Thyroid gland (tissue), 4 donors: ENCODE data around the gene ALDH9A1. TPM values are rescaled to one million over a fixed set of nuclear protein-coding genes. Genes with fewer than 3 reads are reported as not detected.
A peak's percentile ranks its signal among the peaks of the same experiment; 100 is the strongest.
"Not testable (repeated sequence)": the region's sequence is repeated elsewhere in the genome, so short reads cannot be mapped to it uniquely, and the experiment has no call there.

Experiments
- DNase-seq, 2 donors: peaks; one replicate each; pipeline ENCODE4 v3.0.0-alpha.2; 2019
- H3K27ac ChIP-seq, 3 donors: fragments of 200-600 bp; sonication (generic); 1 replicate in 2 of 3; 2 replicates in 1 of 3; pipeline ENCODE4 v1.5.1; 2016 to 2019; ENCODE audit warnings: mild to moderate bottlenecking in 1 of 3, moderate library complexity in 1 of 3
- H3K27me3 ChIP-seq: fragments of 200-600 bp; sonication (generic); one replicate; pipeline ENCODE4 v1.5.1; 2019
- H3K36me3 ChIP-seq, 2 donors: fragments of 200-600 bp; sonication (generic); one replicate each; pipeline ENCODE4 v1.5.1; 2016 to 2019
- H3K4me1 ChIP-seq, 2 donors: fragments of 200-600 bp; sonication (generic); one replicate each; pipeline ENCODE4 v1.5.1; 2017 to 2019
- H3K4me3 ChIP-seq, 3 donors: fragments of 200-600 bp; sonication (generic); replicated peaks in 1 of 3; 1 replicate in 2 of 3; 2 replicates in 1 of 3; pipeline ENCODE4 v1.5.1; 2016; ENCODE audit warnings: mild to moderate bottlenecking in 1 of 3
- H3K9me3 ChIP-seq: fragments of 200-600 bp; sonication (generic); one replicate; pipeline ENCODE4 v1.5.1; 2017
- POLR2A ChIP-seq, 2 donors: fragments of 450-650 bp; IDR thresholded peaks; one replicate each; pipeline ENCODE4 v1.6.1; 2017; ENCODE audit warnings: antibody characterized with exemption in 2 of 2, mild to moderate bottlenecking in 2 of 2, moderate library complexity in 1 of 2
- WGBS, 2 donors: methylation state at CpG; one replicate each; pipeline ENCODE4 v1.1.5; 2017; 5-methylcytosine and 5-hydroxymethylcytosine counted together
- intact Hi-C: fragments of 100-400 bp; cut with DNase I; formaldehyde crosslinking; loops from one replicate; pipeline ENCODE4 v1.15.1; 2023
- total RNA-seq, 4 donors: library from RNA; depleted of rRNA; stranded (reverse); fragments of >200 nt; gene quantifications; one replicate each; pipeline ENCODE4 v1.2.3, GENCODE V29; 2016
- TF ChIP-seq, protein P1 (sequence below), 6 experiments: fragments of 200-600 bp in 3 of 6; fragments of 450-650 bp in 3 of 6; sonication (generic) in 3 of 6; IDR thresholded peaks; one replicate each; pipeline ENCODE4 v1.5.1; 2016 to 2019; ENCODE audit warnings: antibody characterized with exemption in 6 of 6, mild to moderate bottlenecking in 2 of 6, inconsistent platforms in 1 of 6, moderate library complexity in 1 of 6

Gene ALDH9A1
- total RNA-seq, 4 donors from 2014 or later = 99.7 to 348 (median 192) TPM

DNA sequence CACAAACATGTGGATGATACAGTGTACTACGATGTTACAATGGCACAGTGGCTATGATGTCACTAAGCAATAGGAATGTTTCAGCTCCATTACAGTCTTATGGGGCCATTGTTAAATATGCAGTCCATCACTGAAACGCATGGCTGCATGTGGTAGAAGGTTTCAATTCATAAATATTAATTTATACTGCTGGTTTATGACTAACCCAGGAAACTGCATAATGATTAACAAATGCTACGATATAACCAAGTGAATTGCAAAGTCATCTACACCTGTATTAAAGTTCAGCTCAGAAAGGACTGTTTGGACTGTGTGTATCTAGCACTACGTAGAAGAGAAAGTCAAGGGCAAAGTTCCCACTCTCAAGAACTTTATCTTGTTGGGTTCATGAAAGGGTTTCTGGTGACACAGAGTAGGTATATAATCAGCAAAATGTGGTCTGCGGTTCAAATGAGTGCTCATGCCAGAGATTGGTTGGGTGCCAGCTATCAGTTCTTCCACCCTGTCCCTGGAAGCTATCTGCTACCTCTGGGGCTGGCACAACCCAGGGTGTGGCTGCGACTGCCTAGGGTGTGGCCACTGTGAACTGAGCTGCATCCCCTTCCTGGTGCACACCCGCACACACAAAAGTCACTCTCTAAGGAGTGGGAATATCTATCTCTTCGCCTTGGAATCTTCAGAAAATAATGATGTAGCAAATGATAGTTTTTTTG, 52.6 kb downstream of the ALDH9A1 start:
- no peak overlapping the region for H3K4me3 ChIP-seq
- no peak for DNase-seq
- no peak overlapping the region for H3K27ac ChIP-seq
- intact Hi-C loops = no loop called here
- H3K9me3 ChIP-seq = no peaks in the 10 kb centered on the region
- H3K36me3 ChIP-seq = peaks cover 0 to 1% of the 10 kb centered on the region in 2 donors
- no peaks in the 10 kb centered on the region for H3K27me3 ChIP-seq
- no peak for TF ChIP-seq POLR2A (IDR thresholded peaks at IDR 0.05)
- TF ChIP-seq, protein P1, sequence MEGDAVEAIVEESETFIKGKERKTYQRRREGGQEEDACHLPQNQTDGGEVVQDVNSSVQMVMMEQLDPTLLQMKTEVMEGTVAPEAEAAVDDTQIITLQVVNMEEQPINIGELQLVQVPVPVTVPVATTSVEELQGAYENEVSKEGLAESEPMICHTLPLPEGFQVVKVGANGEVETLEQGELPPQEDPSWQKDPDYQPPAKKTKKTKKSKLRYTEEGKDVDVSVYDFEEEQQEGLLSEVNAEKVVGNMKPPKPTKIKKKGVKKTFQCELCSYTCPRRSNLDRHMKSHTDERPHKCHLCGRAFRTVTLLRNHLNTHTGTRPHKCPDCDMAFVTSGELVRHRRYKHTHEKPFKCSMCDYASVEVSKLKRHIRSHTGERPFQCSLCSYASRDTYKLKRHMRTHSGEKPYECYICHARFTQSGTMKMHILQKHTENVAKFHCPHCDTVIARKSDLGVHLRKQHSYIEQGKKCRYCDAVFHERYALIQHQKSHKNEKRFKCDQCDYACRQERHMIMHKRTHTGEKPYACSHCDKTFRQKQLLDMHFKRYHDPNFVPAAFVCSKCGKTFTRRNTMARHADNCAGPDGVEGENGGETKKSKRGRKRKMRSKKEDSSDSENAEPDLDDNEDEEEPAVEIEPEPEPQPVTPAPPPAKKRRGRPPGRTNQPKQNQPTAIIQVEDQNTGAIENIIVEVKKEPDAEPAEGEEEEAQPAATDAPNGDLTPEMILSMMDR (IDR thresholded peaks at IDR 0.05) = no peak
- 87 to 89% methylated on average over 8 of the region's 8 CpGs for WGBS, 2 donors
- peaks cover 25 to 46% of the 10 kb centered on the region in 2 donors for H3K4me1 ChIP-seq

DNA sequence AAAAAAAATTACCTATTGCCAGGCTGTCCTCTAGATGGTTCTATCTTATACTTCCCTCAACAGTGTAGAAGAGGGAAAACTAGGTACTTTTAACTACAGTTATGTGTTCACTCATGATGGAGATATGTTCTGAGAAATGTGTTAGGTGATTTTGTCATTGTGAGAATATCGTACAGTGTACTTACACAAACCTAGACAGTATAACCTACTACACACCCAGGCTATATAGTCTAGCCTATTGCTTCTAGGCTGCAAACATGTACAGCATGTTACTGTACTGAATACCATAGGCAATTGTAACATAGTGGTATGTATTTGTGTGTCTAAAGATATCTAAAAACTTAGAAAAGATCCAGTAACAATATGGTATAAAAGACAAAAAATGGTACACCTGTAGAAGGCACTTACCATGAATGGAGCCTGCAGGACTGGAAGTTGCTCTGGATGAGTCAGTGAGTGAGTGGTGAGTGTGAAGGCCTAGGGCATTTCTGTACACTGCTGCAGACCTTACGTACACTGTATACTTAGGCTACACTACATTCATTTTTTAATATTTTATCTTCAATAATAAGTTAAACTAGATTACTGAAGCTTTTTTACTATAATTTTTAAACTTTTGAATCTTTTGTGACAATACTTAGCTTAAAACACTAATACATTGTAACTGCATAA, 54.2 kb downstream of the ALDH9A1 start:
- no peak overlapping the region for H3K27ac ChIP-seq
- WGBS, 2 donors = 93% methylated on average over 2 of the region's 2 CpGs
- no peak for DNase-seq
- H3K4me3 ChIP-seq = no peak overlapping the region
- no peaks in the 10 kb centered on the region for H3K9me3 ChIP-seq
- intact Hi-C loops = no loop called here
- H3K36me3 ChIP-seq = peaks cover 0 to 11% of the 10 kb centered on the region in 2 donors
- TF ChIP-seq, protein P1 (IDR thresholded peaks at IDR 0.05) = no peak
- TF ChIP-seq POLR2A (IDR thresholded peaks at IDR 0.05) = no peak
- no peaks in the 10 kb centered on the region for H3K27me3 ChIP-seq
- H3K4me1 ChIP-seq = peaks cover 28 to 61% of the 10 kb centered on the region in 2 donors

GRCh38 chr1:165641231-165641987, 57.0 kb downstream of the ALDH9A1 start:
- TF ChIP-seq, protein P1 (IDR thresholded peaks at IDR 0.05) = no peak
- no peak for TF ChIP-seq POLR2A (IDR thresholded peaks at IDR 0.05)
- peaks cover 0 to 14% of the 10 kb centered on the region in 2 donors for H3K36me3 ChIP-seq
- peaks cover 48 to 75% of the 10 kb centered on the region in 2 donors for H3K4me1 ChIP-seq
- H3K4me3 ChIP-seq = no peak overlapping the region
- intact Hi-C loops = no loop called here
- H3K27ac ChIP-seq = no peak overlapping the region
- H3K9me3 ChIP-seq = no peaks in the 10 kb centered on the region
- H3K27me3 ChIP-seq = no peaks in the 10 kb centered on the region
- no peak for DNase-seq
- WGBS, 2 donors = 80 to 81% methylated on average over 2 of the region's 2 CpGs

DNA sequence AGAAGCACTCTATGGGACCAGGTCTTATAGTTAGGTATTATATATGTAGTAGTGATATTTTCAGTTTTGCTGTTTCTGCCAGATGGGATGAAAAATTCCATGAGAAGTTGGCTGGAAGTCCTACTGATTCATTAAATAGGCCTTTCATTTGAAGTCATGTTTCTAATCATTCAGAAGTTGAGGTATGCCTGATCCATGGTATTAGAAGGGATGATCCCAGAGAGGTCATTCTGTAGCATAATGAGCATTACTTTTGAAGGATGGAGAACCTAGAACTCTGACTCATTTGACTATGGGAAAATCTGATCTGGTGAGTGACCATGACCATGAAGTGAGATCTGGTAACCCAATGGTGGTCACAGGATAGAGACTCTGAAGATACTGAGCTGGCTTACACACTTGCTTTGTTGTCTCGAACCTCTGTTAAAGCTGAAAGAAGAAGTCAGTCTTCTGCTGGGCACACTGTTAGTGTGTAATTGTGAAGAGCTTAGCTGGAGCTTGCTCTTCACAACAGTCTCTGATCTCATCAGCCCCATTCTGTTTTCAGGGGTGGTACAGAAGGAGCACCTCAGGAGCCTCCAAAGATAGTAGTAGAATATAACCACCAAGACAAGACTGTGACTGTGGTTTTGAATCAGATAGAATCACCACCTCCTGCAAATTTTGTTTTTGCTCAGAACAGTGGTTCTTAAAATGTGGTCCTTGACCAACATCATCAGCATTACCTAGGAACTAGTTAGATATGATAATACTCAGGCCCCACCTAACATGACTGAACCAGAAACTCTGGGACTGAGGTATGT, 58.3 kb downstream of the ALDH9A1 start:
- H3K36me3 ChIP-seq = peaks cover 0 to 14% of the 10 kb centered on the region in 2 donors
- peaks cover 57 to 83% of the 10 kb centered on the region in 2 donors for H3K4me1 ChIP-seq
- 92 to 100% methylated on average over 1 of the region's 1 CpG for WGBS, 2 donors
- DNase-seq = no peak
- TF ChIP-seq POLR2A (IDR thresholded peaks at IDR 0.05) = no peak
- TF ChIP-seq, protein P1 (IDR thresholded peaks at IDR 0.05) = no peak
- intact Hi-C loops = no loop called here
- H3K27me3 ChIP-seq = no peaks in the 10 kb centered on the region
- H3K9me3 ChIP-seq = no peaks in the 10 kb centered on the region
- H3K27ac ChIP-seq = peak overlapping the region in 2 of 3 donors; percentile 78 to 93
- no peak overlapping the region for H3K4me3 ChIP-seq

DNA sequence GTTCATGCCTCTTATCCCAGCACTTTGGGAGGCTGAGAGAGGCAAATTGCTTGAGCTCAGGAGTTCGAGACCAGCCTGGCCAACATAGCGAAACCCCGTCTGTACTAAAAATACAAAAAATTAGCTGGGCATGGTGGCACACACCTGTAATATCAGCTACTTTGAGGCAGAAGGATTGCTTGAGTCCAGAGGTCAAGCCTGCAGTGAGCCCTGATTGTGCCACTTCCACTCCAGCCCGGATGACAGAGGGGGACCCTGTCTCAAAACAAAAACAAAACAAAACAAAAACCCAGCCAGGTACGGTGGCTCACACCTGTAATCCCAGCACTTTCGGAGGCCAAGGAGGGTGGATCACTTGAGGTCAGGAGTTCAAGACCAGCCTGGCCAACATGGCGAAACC, 60.2 kb downstream of the ALDH9A1 start:
- peaks cover 72 to 90% of the 10 kb centered on the region in 2 donors for H3K4me1 ChIP-seq
- intact Hi-C loops, DNase-seq, H3K4me3 ChIP-seq, H3K9me3 ChIP-seq, H3K27me3 ChIP-seq: not testable (repeated sequence)
- H3K27ac ChIP-seq = peak overlapping the region; percentile 78 to 93 (median 80)
- peaks cover 0 to 14% of the 10 kb centered on the region in 2 donors for H3K36me3 ChIP-seq
- WGBS, 2 donors = 88 to 91% methylated on average over 7 of the region's 7 CpGs
